Left lobe of liver (tissue), 2 donors: ENCODE results near the gene UBAP1L. TPM values are rescaled to one million over a fixed set of nuclear protein-coding genes. Genes with fewer than 3 reads are reported as not detected.
"Not testable (repeated sequence)": the region's sequence is repeated elsewhere in the genome, so short reads cannot be mapped to it uniquely, and the experiment has no call there.

ENCODE experiments used
- ATAC-seq: fragments of 200-7000 bp; cut with Tn5 transposase; one replicate; pipeline ENCODE4 v1.9.1; 2020; ENCODE audit warnings: mild to moderate bottlenecking, moderate library complexity
- DNase-seq: peaks from one replicate; pipeline ENCODE4 v3.0.0-alpha.2; 2020; ENCODE audit warnings: low spot score
- total RNA-seq: library from RNA; stranded (reverse); gene quantifications from one replicate; pipeline ENCODE4 v1.2.1, GENCODE V29; 2021
- donor health status: DM: no; HTN: no; CAD: no; lungs with moderate emphysema.
- donor health status: DM: no; HTN: yes; CAD: no.

Gene UBAP1L
- total RNA-seq = 5.5 TPM

DNA sequence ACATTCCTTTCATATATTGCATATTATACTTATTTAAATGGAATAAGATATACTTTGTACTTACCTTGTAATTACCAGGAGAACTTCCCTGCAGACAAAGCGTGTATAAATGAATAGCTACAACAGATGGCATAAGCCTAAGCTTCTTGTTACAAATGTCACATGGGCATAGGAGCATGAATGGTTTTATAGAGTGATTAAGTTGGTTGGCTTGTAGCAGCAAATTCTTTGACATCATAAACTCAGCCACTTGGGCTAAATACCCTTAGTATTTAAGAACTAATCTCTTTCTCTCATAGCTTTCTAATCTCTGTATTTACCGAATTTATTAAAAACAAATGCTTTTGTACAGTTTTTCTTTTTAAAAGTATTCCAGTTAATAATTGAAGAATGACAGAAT lies at the start of gene UBAP1L:
UBAP1L (minus strand) TSS at position 115 of the 400 bp plus-strand sequence. CDS start 8,985 bp downstream, outside the sequence.
- DNase-seq (no peak), ATAC-seq (no peak)

DNA sequence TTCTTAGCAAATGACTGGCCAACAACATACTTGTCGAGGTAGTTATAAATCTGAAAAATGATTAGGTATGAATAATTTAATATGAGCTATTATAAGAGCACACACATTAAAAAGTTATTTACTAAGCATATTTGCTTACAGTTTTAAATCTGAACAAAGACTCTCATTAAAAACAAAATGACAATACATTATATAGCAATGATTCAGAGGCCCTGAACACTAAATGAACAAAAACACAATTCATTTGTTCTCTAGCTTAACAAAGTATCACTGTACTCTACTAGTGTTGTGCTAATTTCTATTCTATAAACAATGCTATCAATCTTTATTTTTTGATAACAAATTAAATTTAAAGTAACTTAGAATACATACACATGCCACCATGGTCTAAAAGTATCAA lies 49.1 kb upstream of the UBAP1L start:
- ATAC-seq = no peak

DNA sequence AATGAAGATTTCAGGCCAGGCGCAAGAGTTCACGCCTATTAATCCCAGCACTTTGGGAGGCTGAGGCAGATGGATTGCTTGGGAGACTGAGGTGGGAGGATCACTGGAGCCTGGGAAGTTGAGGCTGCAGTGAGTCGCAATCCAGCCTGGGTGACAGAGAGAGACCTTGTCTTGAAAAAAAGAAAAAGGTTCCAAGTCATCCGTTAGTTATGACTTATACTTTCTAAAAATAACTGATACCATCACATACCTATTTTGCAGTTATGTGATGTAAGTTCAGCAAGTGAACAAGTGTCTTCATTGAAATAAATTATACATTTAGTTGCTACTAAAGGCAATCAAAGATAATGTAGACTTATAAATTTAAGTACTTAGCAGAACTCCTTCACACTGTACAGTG lies 48.0 kb upstream of the UBAP1L start:
- ATAC-seq = no peak
- DNase-seq = no peak

More for the DNA sequence above, 49.1 kb upstream of the UBAP1L start:
- DNase-seq = no peak

DNA sequence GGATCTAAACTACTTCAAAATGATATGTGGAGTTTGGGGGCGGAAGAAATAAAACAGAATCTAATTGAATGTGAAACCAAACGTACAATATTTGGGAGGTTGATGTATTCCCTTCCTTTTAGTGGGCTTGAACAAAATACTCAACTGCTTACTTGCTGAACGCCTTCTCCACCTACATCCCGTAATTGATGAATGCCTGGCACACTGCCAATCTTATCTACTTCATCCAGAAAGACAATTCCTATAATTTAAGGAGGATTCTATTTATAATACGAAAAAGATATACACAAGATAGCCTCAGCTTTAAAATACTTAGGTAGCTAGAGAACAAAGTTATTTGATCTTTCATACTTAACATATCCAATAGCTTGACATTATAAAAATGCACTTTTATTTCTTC lies 41.7 kb upstream of the UBAP1L start:
- ATAC-seq (no peak), DNase-seq (no peak)

DNA sequence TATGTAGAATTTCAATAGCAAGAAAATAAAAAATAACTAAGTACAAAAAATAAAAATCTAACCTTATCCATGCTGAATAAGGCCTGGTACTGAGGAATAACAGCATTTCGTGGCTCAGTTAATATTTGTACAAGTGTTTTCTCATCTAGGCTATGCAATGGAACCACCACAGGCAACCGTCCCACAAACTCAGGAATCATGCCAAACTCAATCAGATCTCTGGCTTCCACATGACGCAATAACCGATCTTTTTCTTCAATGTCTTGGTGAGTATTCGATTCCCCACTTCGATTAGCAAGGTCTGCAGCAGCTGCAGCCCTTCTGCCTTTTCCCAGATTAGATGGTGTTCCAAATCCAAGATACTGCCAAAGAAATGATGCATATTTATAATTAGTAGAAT lies 39.7 kb upstream of the UBAP1L start:
- DNase-seq (peak; percentile 54), ATAC-seq (peak; percentile 89)

DNA sequence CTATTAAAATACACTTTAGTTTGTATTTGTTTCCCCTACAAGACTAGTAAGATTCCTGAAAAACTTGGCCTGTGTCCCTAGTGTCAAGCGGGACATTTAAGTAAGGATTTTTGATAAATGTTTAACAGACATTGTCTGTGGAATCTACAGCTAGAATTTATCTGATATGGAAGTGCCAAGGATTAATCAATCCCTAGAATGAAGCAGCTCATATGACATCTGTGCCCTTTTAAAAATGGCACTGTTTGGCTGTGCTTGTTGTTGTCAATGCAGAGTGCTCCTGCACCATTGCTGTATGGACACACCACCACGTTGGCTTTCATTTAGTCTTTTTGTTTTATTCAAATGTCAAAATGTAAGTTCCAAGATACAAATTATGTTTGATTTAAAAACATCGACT lies 32.9 kb upstream of the UBAP1L start:
- ATAC-seq = peak; percentile 41

DNA sequence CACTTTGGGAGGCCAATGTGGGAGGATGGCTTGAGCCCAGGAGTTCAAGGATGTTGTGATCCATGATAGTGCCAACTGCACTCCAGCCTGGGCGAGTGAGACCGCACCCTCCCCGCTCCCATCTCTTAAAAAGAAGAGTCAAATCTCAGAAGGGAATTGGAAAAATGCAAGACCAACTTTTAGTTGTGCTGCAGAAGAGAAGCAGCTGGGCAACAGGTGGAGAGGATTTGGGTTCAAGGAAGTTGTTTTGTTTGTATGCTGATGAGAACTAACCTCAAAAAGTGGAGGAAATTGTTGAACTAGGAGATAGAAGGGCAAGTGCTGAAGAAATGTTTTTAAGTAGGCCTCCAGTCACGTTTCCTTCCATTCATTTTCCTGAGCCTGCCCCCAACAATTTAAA lies 31.4 kb upstream of the UBAP1L start:
- ATAC-seq = no peak
- DNase-seq = no peak

More for the DNA sequence above, 32.9 kb upstream of the UBAP1L start:
- no peak for DNase-seq

DNA sequence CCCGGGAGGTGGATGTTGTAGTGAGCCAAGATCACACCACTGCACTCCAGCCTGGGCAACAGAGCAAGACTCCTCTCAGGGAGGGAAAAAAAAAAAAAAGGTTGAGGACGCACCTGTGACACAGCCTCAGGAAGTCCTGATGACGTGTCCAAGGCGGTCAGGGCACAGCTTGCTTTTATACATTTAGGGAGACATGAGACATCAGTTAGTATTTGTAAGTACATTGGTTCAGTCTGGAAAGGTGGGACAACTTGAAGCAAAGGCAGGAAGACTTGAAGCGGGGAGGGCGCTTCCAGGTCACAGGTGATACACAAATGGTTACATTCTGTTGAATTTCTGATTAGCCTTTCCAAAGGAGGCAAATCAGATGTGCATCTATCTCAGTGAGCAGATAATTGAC lies 23.6 kb upstream of the UBAP1L start:
- not testable (repeated sequence) for ATAC-seq, DNase-seq

DNA sequence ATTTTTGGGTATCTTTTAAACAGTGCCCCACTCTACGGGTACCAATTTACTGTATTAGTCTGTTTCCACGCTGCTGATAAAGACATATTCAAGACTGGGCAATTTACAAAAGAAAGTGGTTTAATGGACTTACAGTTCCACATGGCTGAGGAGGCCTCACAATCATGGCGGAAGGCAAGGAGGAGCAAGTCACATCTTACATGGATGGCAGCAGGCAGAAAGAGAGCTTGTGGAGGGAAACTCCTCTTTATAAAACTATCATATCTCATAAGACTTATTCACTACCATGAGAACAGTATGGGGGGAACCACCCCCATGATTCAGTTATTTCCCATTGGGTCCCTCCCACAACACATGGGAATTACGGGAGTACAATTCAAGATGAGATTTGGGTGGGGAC lies 22.9 kb upstream of the UBAP1L start:
- not testable (repeated sequence) for ATAC-seq, DNase-seq

DNA sequence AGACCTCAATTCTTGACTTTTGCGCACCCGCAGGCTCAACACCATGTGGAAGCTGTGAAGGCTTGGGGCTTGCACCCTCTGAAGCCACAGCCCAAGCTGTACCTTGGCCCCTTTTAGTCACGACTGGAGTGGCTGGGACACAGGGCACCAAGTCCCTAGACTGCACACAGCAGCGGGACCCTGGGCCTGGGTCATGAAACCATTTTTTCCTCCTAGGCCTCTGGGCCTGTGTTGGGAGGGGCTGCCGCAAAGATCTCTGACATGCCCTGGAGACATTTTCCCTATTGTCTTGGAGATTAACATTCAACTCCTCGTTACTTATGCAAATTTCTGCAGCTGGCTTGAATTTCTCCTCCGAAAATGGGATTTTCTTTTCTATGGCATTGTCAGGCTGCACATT lies 22.1 kb upstream of the UBAP1L start:
- not testable (repeated sequence) for DNase-seq, ATAC-seq

DNA sequence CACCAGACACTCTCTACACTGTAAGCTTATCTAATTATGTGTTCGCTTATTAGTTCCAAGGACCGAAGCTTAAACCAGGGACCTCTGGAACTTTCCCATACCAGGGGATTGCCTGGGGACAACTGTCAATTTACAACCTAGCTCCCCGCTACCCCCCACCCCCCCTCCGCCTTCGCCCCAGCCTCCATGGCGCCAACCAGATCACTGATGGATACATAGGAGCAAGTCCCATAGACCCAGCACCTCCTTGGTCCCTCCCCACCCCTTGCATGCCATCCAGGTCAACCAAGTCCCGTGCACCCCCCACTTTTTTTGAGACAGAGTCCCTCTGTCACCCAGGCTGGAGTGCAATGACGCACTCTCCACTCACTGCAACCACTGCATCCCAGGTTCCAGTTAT lies 19.5 kb upstream of the UBAP1L start:
- ATAC-seq (no peak), DNase-seq (no peak)

DNA sequence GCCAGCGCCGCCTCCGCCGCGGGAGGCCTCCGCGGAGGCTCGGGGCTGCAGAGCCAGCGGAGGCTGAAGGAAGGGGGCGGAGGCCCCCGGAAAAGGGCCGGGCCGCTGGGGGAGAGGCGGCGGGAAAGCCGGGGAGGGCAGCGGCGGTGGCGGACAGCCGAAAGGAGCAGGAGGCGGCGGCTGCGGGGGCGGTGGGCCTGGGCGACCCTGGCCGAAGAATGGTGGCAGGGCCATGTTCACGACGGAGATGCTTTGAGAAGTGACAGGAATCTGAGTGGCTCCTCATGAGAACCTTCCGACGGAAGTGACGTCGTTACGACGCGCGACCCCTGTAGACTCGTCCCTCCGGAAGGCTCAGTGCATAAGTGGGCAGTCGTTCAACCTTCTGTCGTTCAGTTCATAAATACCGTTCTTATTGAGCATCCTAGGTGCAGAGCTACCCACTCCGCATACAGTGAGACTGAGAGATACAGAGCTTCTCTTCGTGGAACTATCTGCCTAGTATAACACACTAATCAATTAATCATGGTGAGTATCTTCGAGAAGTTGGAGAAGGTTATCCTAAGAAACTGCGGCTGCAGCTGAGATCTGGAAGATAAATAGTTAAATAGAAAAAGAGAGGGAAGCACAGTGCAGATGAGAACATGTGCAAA lies 18.7 kb upstream of the UBAP1L start, which contains the start of gene PDCD7:
PDCD7 (minus strand) TSS at position 261 of the 653 bp plus-strand sequence; CDS start at position 234, 27 bp downstream.
- DNase-seq = peak; percentile 86
- peak; percentile 87 for ATAC-seq

DNA sequence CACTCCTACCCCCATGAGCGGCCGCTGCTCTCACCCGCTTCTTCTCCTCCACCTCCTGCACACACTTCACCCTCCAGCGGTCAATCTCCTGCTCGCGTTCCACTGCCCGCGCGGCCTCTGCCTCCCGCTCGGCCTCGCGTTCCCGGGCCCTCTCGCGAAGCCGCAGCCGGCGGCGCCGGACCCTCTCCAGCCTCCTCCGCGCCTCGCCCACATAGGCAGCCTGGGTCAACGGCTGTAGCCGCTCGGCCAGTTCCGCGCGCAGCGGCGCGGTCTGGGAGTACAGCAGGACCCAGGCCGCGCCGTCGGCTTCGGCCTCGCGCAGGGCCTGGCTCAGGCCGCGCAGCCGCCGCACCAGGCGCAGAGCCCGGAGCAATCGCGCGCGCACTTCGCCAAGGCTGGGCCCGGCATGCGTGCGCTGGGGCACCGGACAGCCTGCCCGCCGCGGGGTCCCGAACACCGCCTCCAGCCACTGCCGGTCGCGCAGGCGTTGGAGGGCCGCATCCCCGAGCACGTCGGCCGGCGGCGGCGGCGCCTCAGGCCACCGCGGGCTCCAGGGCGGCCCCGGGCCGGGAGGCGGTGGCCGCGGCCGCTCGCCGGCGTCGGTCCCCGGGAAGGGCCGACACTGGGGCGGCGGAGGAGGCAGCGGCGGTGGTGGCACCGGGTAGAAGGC lies 18.0 kb upstream of the UBAP1L start:
- ATAC-seq (peak; percentile 77), DNase-seq (peak; percentile 58)

DNA sequence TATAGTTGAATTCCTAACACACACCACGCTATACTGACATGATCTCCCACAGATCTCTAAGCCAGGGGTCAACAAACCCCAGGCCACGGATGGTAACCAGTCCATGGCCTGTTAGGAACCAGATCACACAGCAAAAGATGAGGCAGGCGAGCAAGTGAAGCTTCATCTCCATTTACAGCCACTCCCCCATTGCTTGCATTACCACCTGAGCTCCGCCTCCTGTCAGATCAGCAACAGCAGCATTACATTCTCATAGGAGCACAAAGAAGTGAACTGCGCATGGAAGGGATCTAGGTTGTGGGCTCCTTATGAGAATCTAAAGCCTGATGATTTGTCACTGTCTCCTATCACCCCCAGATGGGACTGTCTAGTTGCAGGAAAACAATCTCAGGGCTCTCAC lies 15.9 kb upstream of the UBAP1L start:
- DNase-seq = no peak
- ATAC-seq = no peak

DNA sequence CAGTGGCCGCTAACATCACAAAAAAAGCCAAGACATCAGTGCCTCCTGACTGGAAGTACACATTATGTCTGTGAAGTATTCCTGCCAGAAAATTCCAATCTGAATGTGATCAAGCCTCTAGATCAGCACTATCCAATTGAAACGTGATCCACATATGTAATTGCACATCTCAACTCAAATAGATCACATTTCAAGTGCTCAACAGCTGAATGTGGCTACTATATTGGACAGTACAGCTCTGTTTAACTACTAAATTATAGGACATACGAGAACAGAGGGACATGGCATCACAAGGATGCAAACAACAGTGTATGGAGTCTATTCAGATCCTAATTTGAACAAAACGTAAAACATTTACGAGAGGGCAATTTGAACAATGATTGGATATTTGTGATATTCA lies 542 bp upstream of the UBAP1L start:
- DNase-seq = no peak
- ATAC-seq = no peak

DNA sequence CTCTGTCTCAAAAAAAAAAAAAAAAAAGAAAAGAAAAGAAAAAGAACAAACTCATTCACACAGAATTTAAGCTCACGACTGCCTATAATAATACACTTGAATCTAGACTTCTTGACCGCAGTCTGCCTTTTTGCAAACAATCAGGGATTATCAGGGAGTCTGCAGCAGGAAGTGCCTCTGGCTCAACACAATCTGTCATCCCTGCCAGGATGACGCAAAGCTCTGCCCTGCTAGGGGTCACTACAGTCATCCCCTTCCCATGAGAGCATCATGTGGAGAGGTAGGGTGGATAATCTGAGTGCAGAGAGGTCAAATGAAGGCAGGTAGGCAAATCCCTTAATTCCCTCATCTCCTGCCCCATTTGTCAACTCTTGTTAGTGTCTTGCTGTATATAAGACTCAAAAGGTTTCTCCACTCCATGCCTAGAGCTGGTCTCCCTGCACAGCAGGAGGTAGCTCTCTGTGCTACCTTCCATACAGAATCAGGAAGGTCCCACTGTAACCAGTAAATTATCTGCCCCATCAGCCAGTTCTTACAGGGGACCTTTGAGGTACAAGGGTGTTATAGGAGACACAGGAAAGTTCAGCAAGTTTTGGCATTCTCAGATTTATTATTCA lies 4.2 kb downstream of the UBAP1L start:
- peak; percentile 39 for DNase-seq
- peak; percentile 63 for ATAC-seq

DNA sequence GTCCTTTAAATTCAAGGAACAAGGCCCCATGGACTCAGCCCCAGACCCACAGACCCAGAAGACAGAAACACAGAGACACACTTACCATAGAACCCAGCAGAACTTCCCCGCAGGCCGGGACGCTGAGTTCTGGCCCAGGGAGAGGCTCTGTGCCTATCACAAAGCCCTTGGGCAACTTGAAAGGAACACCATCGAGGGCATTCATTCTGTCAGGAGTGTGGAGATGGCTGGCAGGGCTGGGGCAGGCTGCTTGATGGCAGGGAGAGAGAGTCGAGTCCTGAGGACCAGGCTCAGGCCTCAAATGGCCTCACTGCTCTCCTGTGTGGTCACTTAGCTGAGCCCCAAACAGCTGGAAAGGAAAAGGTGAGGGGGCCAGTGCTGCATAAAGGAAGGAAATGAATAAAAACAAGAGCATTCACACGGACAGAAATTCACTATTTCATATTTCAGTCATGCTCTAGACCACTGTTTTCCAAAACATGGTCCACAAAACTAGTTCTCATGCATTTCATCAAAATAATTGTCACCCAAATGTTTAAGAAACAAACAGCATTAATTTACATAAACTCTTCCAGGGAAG lies 8.9 kb downstream of the UBAP1L start:
- ATAC-seq (no peak), DNase-seq (peak; percentile 23)

DNA sequence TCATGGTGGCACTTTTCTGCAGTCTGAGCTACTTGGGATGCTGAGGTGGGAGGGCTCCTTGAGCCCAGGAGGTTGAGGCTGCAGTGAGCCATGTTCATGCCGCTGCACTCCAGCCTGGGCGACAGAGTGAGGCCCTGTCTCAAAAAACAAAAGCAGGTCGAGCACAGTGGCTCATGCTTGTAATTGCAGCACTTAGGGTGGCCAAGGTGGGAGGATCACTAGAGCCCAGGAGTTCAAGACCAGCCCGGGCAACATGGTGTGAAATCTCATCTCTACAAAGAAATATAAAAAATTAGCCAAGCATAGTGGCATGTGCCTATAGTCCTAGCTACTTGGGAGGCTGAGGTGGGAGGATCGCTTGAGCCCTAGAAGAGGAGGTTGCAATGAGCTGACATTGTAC lies 10.0 kb downstream of the UBAP1L start:
- DNase-seq (peak; percentile 21), ATAC-seq (no peak)

DNA sequence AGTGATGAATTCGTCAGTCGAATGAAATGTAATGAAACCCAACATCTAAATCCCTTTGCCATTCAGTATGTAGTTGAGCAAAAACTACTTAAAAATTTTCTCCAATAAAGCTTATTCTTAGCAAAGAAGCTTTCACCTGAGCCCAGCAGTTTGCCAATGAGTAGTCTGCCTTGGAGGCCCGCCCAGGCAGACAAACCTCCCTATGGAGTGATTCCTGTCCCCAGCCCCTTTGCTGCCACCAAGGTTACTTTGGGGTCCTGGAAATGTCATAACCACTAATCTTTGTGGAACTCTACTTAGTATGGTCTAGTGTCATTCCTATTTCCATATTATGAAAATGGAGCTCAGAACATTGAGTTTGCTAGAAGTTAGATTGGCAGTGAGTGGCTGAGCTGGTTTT lies 12.1 kb downstream of the UBAP1L start:
- ATAC-seq (no peak), DNase-seq (no peak)

DNA sequence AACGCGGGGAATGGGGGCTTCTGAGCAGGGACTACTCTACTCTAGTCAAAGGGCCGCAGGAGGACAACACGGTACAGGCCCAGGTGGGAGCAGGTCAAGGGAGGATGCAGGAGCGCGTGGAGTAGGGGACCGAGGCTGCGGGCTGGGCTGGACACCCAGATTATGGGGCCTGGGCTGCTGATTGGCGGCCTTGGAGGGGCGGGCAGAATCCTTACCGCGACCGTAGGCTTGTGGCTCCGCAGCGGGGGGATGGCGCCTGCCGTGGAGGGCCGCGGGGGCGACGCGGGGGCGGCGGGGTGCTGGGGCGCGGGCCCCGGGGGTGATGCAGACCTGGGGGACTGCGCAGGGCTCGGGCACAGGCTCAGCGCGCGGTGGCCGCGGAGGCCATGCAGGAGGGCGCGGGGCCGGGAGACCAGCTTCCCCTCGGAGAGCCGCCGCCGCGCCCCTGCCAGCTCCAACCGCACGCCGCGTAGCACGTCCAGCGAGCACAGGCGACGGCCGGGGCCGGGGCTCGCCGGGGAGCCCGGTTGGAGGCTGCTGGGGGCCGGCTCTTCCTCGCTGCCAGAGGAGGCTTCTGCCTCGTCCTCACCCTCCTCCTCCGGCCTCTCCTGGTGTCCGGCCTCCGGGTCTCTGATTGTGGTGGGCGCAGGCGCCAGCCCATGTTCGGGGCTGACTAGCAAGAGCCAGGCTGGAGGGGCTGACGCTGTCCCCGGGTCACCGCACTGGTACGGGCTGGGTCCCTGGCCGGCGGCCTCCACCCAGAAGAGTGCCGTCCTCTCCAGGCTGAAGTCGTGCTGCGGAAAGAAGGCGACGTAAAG lies 12.9 kb downstream of the UBAP1L start:
- DNase-seq = no peak
- ATAC-seq = peak; percentile 29

DNA sequence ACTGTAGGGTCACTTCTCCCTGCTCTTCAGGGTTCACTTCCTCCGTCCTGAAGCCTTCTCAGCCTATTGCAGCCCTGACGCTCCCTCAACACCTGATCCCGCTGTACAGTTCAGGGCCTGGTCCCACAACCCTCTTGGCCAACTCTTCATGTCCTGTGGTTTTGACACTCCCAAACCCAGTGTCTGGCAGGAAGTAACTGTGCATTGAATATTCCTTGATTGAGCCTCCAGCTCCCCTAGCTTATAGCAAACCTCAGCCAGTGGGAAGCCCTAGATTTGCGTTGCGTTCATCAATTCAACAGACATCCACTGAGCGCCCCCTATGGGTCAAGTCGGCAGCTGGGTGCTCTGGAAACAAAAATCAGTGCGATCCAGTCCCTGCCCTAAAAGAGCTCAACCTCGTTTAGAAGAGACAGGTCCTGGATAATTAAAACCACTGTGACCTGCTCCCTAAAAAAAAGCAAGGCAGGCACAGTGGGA lies 13.5 kb downstream of the UBAP1L start:
- DNase-seq = peak; percentile 76
- peak; percentile 93 for ATAC-seq
